GM12875 (cell line): ENCODE data around the gene NKX6-1.

Experiments used
- H3K4me3 ChIP-seq: one replicate; pipeline ENCODE4 v1.5.1; 2011; ENCODE audit warnings: low read depth, low read length, control low read depth
- TF ChIP-seq, protein P1 (sequence below): IDR thresholded peaks from 2 replicates; pipeline ENCODE4 v1.5.1; 2011; ENCODE audit warnings: low read depth, mild to moderate bottlenecking, control low read depth, inconsistent platforms, low read length, moderate library complexity, borderline replicate concordance; ENCODE audit not compliant: insufficient read depth

The NKX6-1 gene

DNA sequence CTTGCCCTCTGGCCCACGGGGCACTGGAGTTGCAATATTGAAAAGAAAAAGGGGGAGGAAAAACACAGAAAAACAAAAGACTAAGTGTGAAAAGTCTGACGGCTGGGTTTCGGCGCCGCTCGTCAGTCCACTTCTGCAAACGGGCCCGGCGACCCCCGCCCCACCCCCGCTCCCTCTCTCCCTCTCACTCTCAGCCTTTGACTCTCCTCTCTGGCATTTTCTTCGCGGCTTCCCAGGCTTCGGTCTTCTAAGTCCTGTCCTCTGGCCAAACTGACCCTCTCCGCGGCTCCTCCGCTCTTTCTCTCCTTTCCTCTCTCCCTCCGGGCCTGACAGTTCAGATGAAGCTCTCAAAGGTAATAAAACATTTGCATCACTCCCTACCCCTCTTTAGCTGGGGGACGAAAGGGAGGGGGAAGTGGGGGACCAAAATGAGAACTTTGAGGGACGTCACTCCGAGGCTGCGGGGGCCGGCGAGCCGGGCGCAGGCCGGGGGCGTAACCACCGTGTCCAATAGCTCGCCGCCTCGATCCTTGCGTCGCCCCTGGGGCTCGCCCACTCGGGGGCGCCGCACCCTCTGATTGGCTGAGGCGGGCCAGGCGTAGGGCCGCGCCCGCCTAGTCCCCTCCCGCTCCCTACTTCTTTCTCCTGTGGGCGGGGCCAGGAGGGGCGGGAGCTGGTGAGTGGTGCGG, at the start of gene NKX6-1:
TSS of gene NKX6-1 (minus strand) at position 358 of the 689 bp plus-strand sequence. CDS start 1,064 bp downstream, outside the sequence.
- H3K4me3 ChIP-seq: no peak within 1 kb of the TSS
- TF ChIP-seq, protein P1, sequence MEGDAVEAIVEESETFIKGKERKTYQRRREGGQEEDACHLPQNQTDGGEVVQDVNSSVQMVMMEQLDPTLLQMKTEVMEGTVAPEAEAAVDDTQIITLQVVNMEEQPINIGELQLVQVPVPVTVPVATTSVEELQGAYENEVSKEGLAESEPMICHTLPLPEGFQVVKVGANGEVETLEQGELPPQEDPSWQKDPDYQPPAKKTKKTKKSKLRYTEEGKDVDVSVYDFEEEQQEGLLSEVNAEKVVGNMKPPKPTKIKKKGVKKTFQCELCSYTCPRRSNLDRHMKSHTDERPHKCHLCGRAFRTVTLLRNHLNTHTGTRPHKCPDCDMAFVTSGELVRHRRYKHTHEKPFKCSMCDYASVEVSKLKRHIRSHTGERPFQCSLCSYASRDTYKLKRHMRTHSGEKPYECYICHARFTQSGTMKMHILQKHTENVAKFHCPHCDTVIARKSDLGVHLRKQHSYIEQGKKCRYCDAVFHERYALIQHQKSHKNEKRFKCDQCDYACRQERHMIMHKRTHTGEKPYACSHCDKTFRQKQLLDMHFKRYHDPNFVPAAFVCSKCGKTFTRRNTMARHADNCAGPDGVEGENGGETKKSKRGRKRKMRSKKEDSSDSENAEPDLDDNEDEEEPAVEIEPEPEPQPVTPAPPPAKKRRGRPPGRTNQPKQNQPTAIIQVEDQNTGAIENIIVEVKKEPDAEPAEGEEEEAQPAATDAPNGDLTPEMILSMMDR: no peak

DNA sequence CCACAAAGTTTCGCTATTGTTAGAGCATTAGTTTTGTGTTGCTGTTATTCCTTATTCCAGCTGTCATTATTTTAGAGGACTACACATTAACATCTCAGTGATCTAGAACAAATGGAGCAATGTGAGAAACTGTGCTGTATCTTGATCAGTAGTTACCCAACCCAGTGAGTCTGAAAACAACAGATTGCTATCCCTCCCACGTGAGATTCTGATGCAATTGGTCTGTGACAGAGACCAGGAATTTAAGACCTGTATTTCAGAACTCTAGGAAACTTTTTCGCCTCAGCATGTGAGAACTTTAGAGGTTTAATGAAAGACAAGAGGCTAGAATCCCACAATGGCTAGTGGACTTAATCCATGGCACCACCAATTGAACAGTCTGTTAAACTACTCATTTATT, 48.1 kb upstream of the NKX6-1 start:
- TF ChIP-seq, protein P1: no peak
- no peak overlapping the region for H3K4me3 ChIP-seq

DNA sequence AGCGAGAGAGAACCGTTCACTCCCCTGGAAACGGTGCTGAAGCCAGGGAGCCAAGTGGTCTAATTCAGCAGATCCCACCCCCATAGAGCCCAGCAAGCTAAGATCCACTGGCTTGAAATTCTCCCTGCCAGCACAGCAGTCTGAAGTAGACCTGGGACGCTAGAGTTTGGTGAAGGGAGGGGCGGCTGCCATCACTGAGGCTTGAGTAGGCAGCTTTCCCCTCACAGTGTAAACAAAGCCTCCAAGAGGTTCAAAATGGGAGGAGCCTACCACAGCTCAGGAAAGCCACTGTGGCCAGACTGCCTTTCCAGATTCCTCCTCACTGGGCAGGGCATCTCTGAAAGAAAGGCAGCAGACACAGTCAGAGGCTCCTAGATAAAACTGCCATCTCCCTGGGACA, 46.0 kb upstream of the NKX6-1 start:
- H3K4me3 ChIP-seq: no peak overlapping the region
- TF ChIP-seq, protein P1: no peak

DNA sequence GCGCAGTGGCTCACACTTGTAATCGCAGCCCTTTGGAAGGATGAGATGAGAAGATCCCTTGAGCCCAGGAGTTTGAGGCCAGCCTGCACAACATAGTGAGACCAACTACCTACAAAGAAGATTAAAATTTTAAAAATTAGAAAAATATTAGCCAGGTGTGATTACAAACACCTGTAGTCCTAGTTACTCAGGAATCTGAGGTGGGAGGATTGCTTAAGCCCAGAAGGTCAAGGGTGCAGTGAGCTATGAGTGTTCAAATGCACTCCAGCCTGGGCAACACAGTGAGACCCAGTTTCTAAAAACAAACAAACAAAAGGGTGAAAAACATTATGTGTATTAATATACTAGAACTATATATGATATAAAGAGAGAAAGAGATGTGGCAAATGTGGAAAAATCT, 36.8 kb upstream of the NKX6-1 start:
- no peak overlapping the region for H3K4me3 ChIP-seq
- TF ChIP-seq, protein P1: no peak

DNA sequence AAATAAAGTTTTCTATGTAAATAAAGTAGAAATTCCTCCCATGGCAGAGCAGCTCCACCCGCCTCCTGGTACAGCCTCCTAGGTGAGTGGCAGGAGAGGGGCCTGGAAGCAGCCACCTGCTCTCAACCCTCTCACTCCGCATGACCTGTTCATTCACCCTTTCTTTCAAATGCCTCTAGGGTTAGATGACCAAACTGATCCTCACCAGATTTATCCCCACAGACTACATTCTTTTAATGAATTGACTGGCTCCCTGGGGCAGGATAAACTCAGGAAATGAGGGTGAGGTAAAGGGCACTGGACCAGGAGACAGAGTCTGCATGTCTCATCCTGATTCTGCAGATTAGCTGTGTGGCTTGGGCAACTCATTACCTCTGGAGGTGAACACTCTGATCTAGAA, 32.6 kb upstream of the NKX6-1 start:
- TF ChIP-seq, protein P1: no peak
- H3K4me3 ChIP-seq: no peak overlapping the region

DNA sequence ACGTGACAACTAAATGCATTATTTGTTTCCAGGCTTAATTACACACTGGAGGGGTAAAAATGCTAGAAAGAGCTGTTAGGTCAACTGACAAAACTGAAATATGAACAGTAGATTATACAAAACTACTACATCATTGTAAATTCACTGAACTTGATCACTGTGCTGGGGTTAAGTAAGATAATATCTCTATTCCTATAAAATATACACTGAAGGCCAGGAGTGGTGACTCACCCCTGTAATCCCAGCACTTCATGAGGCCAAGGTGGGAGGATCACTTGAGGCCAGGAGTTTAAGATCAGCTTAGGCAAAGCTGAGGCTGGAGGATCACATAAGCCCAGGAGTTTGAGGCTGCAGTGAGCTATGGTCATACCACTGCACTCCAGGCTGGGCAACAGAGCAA, 31.8 kb upstream of the NKX6-1 start:
- H3K4me3 ChIP-seq: no peak overlapping the region
- TF ChIP-seq, protein P1: no peak

DNA sequence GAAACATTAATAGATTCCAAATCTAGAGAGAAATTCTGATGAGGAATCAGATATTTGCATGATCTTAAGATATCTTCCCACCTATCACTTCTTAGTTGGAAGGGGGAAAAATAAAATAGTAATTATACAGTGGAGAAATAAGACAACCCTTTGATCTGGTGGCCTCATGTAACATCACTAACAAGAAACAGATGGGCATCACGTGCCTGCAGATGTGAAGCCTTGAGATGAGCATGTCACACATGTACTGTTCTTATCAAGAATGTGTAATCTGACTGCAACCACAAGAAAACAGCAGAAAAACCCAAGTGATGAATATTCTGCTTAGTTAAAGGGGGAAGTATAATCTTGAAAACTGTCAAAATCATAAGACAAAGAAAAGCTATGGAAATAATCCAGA, 31.4 kb upstream of the NKX6-1 start:
- H3K4me3 ChIP-seq: no peak overlapping the region
- TF ChIP-seq, protein P1: no peak
